NCI-H1436 (cell line): ENCODE results near the gene SYTL4.

Source experiments
- DNase-seq: peaks from one replicate; lab custom pipeline; 2025; lab: John Stamatoyannopoulos, UW

The SYTL4 gene

GRCh38 chrX:100647739-100648138 lies 84.2 kb downstream of the SYTL4 start:
- no peak for DNase-seq

- DNase-seq, result no peak
Observed at GRCh38 chrX:100647095-100647494, 84.8 kb downstream of the SYTL4 start.

GRCh38 chrX:100645106-100645505 lies 86.8 kb downstream of the SYTL4 start:
- no peak for DNase-seq

- DNase-seq, result no peak
Observed at GRCh38 chrX:100643956-100644860, 87.7 kb downstream of the SYTL4 start, which contains the start of gene SRPX2. Gene SRPX2 (plus strand): TSS chrX:100644199. CDS start chrX:100646323, 2,124 bp downstream.

- DNase-seq, result no peak
Observed at GRCh38 chrX:100643212-100643611, 88.7 kb downstream of the SYTL4 start.

GRCh38 chrX:100642290-100642689 lies 89.6 kb downstream of the SYTL4 start:
- no peak for DNase-seq

GRCh38 chrX:100636321-100636991 lies 95.5 kb downstream of the SYTL4 start, which contains the start of gene TSPAN6:
Gene TSPAN6 (minus strand): TSS chrX:100636806. CDS start chrX:100636694, 112 bp downstream.
- DNase-seq, result peak; percentile 84

- DNase-seq, result no peak
Observed at GRCh38 chrX:100635989-100636320, 96.0 kb downstream of the SYTL4 start.

- no peak for DNase-seq
Observed at GRCh38 chrX:100635040-100635439, 96.9 kb downstream of the SYTL4 start.

- no peak for DNase-seq
Observed at GRCh38 chrX:100625985-100626491, 105.9 kb downstream of the SYTL4 start.
